Measurements from ENCODE around the gene ROR2. TPM values are rescaled to one million over a fixed set of nuclear protein-coding genes. Genes with fewer than 3 reads are reported as not detected.

The ROR2 gene
- total RNA-seq, 2 donors from 2014 or later, result 0.07 to 0.10 TPM

- Mint-ChIP-seq H3K4me1 (ENCODE audit: low read depth) (no peaks in the 10 kb centered on the region), H3K27me3 (ENCODE audit: low read depth) (peaks cover 65% of the 10 kb centered on the region), H3K9me3 (peaks cover 4 to 7% of the 10 kb centered on the region in 2 donors), H3K4me3 (no peak overlapping the region), H3K27ac (no peak overlapping the region), H3K36me3 (ENCODE audit: insufficient read depth in 2 of 2) (peaks cover 5 to 9% of the 10 kb centered on the region in 2 donors)
- no peak for DNase-seq
- ATAC-seq (replicated peaks in 1 of 2), result no peak
Measured at GRCh38 chr9:91720751-91721705, 229.0 kb downstream of the ROR2 start.

GRCh38 chr9:91720313-91720712 lies 229.7 kb downstream of the ROR2 start:
- Mint-ChIP-seq H3K27me3 (ENCODE audit: low read depth) (peaks cover 72% of the 10 kb centered on the region), H3K4me1 (ENCODE audit: low read depth) (no peaks in the 10 kb centered on the region), H3K36me3 (ENCODE audit: insufficient read depth in 2 of 2) (peaks cover 7 to 9% of the 10 kb centered on the region in 2 donors)

GRCh38 chr9:91718071-91718470 lies 232.0 kb downstream of the ROR2 start:
- no peak for DNase-seq
- Mint-ChIP-seq H3K27me3 (ENCODE audit: low read depth) (peaks cover 80% of the 10 kb centered on the region), H3K36me3 (ENCODE audit: insufficient read depth in 2 of 2) (peaks cover 7 to 9% of the 10 kb centered on the region in 2 donors), H3K4me3 (no peak overlapping the region), H3K4me1 (ENCODE audit: low read depth) (peaks cover 7% of the 10 kb centered on the region), H3K9me3 (peaks cover 4 to 7% of the 10 kb centered on the region in 2 donors), H3K27ac (no peak overlapping the region)
- no peak for ATAC-seq (replicated peaks in 1 of 2)

More at GRCh38 chr9:91720313-91720712, 229.7 kb downstream of the ROR2 start:
- DNase-seq, result no peak
- H3K4me3 Mint-ChIP-seq, result no peak overlapping the region
- no peak for ATAC-seq (replicated peaks in 1 of 2)
- no peak overlapping the region for H3K27ac Mint-ChIP-seq
- peaks cover 4 to 7% of the 10 kb centered on the region in 2 donors for H3K9me3 Mint-ChIP-seq

GRCh38 chr9:91716815-91717214 lies 233.2 kb downstream of the ROR2 start:
- DNase-seq (no peak), ATAC-seq (replicated peaks in 1 of 2) (no peak)
- peaks cover 7% of the 10 kb centered on the region for H3K4me1 Mint-ChIP-seq (ENCODE audit: low read depth)
- H3K4me3 Mint-ChIP-seq, result no peak overlapping the region
- peaks cover 4 to 7% of the 10 kb centered on the region in 2 donors for H3K9me3 Mint-ChIP-seq
- H3K27ac Mint-ChIP-seq, result no peak overlapping the region
- H3K36me3 Mint-ChIP-seq (ENCODE audit: insufficient read depth in 2 of 2), result peaks cover 7 to 9% of the 10 kb centered on the region in 2 donors
- H3K27me3 Mint-ChIP-seq (ENCODE audit: low read depth), result peaks cover 71% of the 10 kb centered on the region

GRCh38 chr9:91716239-91716638 lies 233.8 kb downstream of the ROR2 start:
- H3K4me3 Mint-ChIP-seq, result no peak overlapping the region

GRCh38 chr9:91714874-91715615 lies 235.0 kb downstream of the ROR2 start:
- H3K4me3 Mint-ChIP-seq, result no peak overlapping the region
- H3K27ac Mint-ChIP-seq, result no peak overlapping the region
- H3K27me3 Mint-ChIP-seq (ENCODE audit: low read depth), result peaks cover 57% of the 10 kb centered on the region
- peaks cover 7% of the 10 kb centered on the region for H3K4me1 Mint-ChIP-seq (ENCODE audit: low read depth)
- no peak for DNase-seq
- no peak for ATAC-seq (replicated peaks in 1 of 2)
- peaks cover 7 to 9% of the 10 kb centered on the region in 2 donors for H3K36me3 Mint-ChIP-seq (ENCODE audit: insufficient read depth in 2 of 2)
- H3K9me3 Mint-ChIP-seq, result peaks cover 4 to 7% of the 10 kb centered on the region in 2 donors

More at GRCh38 chr9:91716239-91716638, 233.8 kb downstream of the ROR2 start:
- DNase-seq, result no peak
- Mint-ChIP-seq H3K9me3 (peaks cover 4 to 7% of the 10 kb centered on the region in 2 donors), H3K4me1 (ENCODE audit: low read depth) (peaks cover 7% of the 10 kb centered on the region), H3K36me3 (ENCODE audit: insufficient read depth in 2 of 2) (peaks cover 7 to 9% of the 10 kb centered on the region in 2 donors), H3K27ac (no peak overlapping the region), H3K27me3 (ENCODE audit: low read depth) (peaks cover 69% of the 10 kb centered on the region)
- no peak for ATAC-seq (replicated peaks in 1 of 2)

- ATAC-seq (replicated peaks in 1 of 2) (peak in 1 of 2 donors; percentile 30), DNase-seq (peak; percentile 26 to 31)
- H3K9me3 Mint-ChIP-seq, result peaks cover 4 to 7% of the 10 kb centered on the region in 2 donors
- peak overlapping the region; percentile 44 to 59 for H3K4me3 Mint-ChIP-seq
- peaks cover 7% of the 10 kb centered on the region for H3K4me1 Mint-ChIP-seq (ENCODE audit: low read depth)
- peaks cover 7 to 9% of the 10 kb centered on the region in 2 donors for H3K36me3 Mint-ChIP-seq (ENCODE audit: insufficient read depth in 2 of 2)
- H3K27ac Mint-ChIP-seq, result no peak overlapping the region
- H3K27me3 Mint-ChIP-seq (ENCODE audit: low read depth), result peaks cover 49% of the 10 kb centered on the region
Measured at GRCh38 chr9:91714020-91714806, 235.8 kb downstream of the ROR2 start.

- H3K27me3 Mint-ChIP-seq (ENCODE audit: low read depth), result peaks cover 39% of the 10 kb centered on the region
- peaks cover 7 to 9% of the 10 kb centered on the region in 2 donors for H3K36me3 Mint-ChIP-seq (ENCODE audit: insufficient read depth in 2 of 2)
- ATAC-seq (replicated peaks in 1 of 2) (no peak), DNase-seq (no peak)
- H3K4me1 Mint-ChIP-seq (ENCODE audit: low read depth), result peaks cover 7% of the 10 kb centered on the region
- no peak overlapping the region for H3K27ac Mint-ChIP-seq
- H3K9me3 Mint-ChIP-seq, result peaks cover 4 to 7% of the 10 kb centered on the region in 2 donors
- H3K4me3 Mint-ChIP-seq, result no peak overlapping the region
Measured at GRCh38 chr9:91712811-91713210, 237.2 kb downstream of the ROR2 start.

- Mint-ChIP-seq H3K36me3 (ENCODE audit: insufficient read depth in 2 of 2) (peaks cover 6 to 7% of the 10 kb centered on the region in 2 donors), H3K27me3 (ENCODE audit: low read depth) (peaks cover 30% of the 10 kb centered on the region), H3K9me3 (peaks cover 4 to 7% of the 10 kb centered on the region in 2 donors), H3K4me3 (no peak overlapping the region), H3K4me1 (ENCODE audit: low read depth) (peaks cover 7% of the 10 kb centered on the region), H3K27ac (no peak overlapping the region)
- DNase-seq (peak; percentile 80 to 86), ATAC-seq (replicated peaks in 1 of 2) (peak; percentile 95 to 96)
Measured at GRCh38 chr9:91711755-91712601, 238.1 kb downstream of the ROR2 start.

- peaks cover 4 to 6% of the 10 kb centered on the region in 2 donors for H3K36me3 Mint-ChIP-seq (ENCODE audit: insufficient read depth in 2 of 2)
- no peak for DNase-seq
- H3K27me3 Mint-ChIP-seq (ENCODE audit: low read depth), result peaks cover 13% of the 10 kb centered on the region
Measured at GRCh38 chr9:91710158-91710557, 239.9 kb downstream of the ROR2 start.

GRCh38 chr9:91705386-91705785 lies 244.6 kb downstream of the ROR2 start:
- no peak for DNase-seq
- Mint-ChIP-seq H3K27ac (no peak overlapping the region), H3K36me3 (ENCODE audit: insufficient read depth in 2 of 2) (peaks cover 4 to 8% of the 10 kb centered on the region in 2 donors), H3K4me3 (no peak overlapping the region), H3K4me1 (ENCODE audit: low read depth) (no peaks in the 10 kb centered on the region), H3K27me3 (ENCODE audit: low read depth) (peaks cover 14% of the 10 kb centered on the region), H3K9me3 (peaks cover 4 to 10% of the 10 kb centered on the region in 2 donors)
- ATAC-seq (replicated peaks in 1 of 2), result no peak

More at GRCh38 chr9:91710158-91710557, 239.9 kb downstream of the ROR2 start:
- H3K4me3 Mint-ChIP-seq, result no peak overlapping the region
- no peak overlapping the region for H3K27ac Mint-ChIP-seq
- H3K9me3 Mint-ChIP-seq, result peaks cover 4 to 7% of the 10 kb centered on the region in 2 donors
- no peak for ATAC-seq (replicated peaks in 1 of 2)
- H3K4me1 Mint-ChIP-seq (ENCODE audit: low read depth), result peaks cover 7% of the 10 kb centered on the region

All from activated T-cell treated with anti-CD3 and anti-CD28 coated beads, Interleukin-2, amount 50 U/mL, for 72 hours (primary cell).